AG10803 (cell line): ENCODE measurements around the gene GPX6.
A peak's percentile ranks its signal among the peaks of the same experiment; 100 is the strongest.
"Not testable (repeated sequence)": the region's sequence is repeated elsewhere in the genome, so short reads cannot be mapped to it uniquely, and the experiment has no call there.

ENCODE experiments used
- DNase-seq: peaks from one replicate; pipeline ENCODE4 v3.0.0; 2010; ENCODE audit warnings: low read depth
- H3K4me3 ChIP-seq: 2 replicates; pipeline ENCODE4 v1.5.1; 2011; ENCODE audit warnings: mild to moderate bottlenecking, low read length, control low read depth
- TF ChIP-seq, protein P1 (sequence below): conservative IDR thresholded peaks from 2 replicates; pipeline ENCODE4 v1.5.1; 2011; ENCODE audit warnings: mild to moderate bottlenecking, low read length, control low read depth, inconsistent platforms

GPX6 gene

DNA sequence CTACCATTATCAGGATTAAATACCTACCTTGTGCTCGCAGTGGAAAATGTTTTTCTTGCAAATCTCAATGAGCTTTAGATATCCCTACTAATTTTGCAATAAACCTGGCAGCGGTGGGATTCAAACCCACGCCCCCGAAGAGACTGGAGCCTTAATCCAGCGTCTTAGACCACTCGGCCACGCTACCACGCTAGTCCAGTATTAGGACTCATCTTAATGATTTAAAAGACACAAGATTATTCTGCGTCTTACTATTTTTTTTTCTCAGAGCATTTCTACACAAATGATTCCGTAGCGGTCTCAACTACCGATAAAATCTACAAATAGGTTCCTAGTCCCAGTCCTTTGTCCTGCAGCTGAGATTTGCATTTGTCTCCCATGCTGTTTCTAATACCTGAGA, 37.1 kb downstream of the GPX6 start:
- no peak for DNase-seq
- TF ChIP-seq, protein P1, sequence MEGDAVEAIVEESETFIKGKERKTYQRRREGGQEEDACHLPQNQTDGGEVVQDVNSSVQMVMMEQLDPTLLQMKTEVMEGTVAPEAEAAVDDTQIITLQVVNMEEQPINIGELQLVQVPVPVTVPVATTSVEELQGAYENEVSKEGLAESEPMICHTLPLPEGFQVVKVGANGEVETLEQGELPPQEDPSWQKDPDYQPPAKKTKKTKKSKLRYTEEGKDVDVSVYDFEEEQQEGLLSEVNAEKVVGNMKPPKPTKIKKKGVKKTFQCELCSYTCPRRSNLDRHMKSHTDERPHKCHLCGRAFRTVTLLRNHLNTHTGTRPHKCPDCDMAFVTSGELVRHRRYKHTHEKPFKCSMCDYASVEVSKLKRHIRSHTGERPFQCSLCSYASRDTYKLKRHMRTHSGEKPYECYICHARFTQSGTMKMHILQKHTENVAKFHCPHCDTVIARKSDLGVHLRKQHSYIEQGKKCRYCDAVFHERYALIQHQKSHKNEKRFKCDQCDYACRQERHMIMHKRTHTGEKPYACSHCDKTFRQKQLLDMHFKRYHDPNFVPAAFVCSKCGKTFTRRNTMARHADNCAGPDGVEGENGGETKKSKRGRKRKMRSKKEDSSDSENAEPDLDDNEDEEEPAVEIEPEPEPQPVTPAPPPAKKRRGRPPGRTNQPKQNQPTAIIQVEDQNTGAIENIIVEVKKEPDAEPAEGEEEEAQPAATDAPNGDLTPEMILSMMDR = no peak
- no peak overlapping the region for H3K4me3 ChIP-seq

- TF ChIP-seq, protein P1 = no peak
- peak; percentile 83 for DNase-seq
Measured at GRCh38 chr6:28474441-28475219, 41.0 kb downstream of the GPX6 start.

DNA sequence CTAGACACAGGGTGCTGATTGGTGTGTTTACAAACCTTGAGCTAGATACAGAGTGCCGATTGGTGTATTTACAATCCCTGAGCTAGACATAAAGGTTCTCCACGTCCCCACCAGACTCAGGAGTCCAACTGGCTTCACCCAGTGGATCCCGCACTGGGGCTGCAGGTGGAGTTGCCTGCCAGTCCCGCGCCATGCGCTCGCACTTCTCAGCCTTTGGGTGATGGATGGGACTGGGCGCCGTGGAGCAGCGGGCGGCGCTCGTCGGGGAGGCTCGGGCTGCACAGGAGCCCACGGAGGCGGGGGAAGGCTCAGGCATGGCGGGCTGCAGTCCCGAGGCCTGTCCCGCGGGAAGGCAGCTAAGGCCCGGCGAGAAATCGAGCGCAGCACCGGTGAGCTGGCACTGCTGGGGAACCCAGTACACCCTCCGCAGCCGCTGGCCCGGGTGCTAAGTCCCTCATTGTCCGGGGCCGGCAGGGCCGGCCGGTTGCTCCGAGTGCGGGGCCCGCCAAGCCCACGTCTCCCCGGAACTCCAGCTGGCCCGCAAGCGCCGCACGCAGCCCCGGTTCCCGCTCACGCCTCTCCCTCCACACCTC, 46.3 kb downstream of the GPX6 start:
- H3K4me3 ChIP-seq, DNase-seq: not testable (repeated sequence)

More at GRCh38 chr6:28474441-28475219, 41.0 kb downstream of the GPX6 start:
- peak overlapping the region; percentile 50 for H3K4me3 ChIP-seq

- no peak for DNase-seq
- TF ChIP-seq, protein P1 = no peak
- H3K4me3 ChIP-seq = no peak overlapping the region
Measured at GRCh38 chr6:28468056-28468455, 47.5 kb downstream of the GPX6 start.

DNA sequence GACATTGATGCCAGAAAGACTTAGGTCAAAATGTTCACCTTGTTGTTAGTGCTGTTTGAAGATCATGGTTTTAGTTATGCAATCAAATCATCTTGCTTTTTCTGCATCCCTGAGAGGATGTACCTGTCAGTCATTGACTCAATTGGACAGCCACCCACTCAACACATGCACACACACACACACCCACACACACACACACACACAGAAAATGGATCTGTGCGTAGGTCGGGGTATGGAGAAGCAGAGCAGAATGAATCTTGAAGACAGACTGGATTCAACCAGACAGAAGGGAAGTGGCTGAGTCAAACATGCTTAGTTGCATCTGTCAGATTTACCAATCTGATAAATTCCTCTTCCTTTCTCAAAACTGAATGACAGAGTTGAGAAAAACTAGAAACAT, 53.2 kb downstream of the GPX6 start:
- DNase-seq = no peak
- TF ChIP-seq, protein P1 = no peak
- no peak overlapping the region for H3K4me3 ChIP-seq

GRCh38 chr6:28458568-28458967, 57.0 kb downstream of the GPX6 start:
- no peak overlapping the region for H3K4me3 ChIP-seq
- TF ChIP-seq, protein P1 = no peak
- no peak for DNase-seq
